HG02763 (cell line): Measurements from ENCODE around the gene RTTN.
"Not testable (repeated sequence)": the region's sequence is repeated elsewhere in the genome, so short reads cannot be mapped to it uniquely, and the experiment has no call there.

Experiments
- ATAC-seq: cut with Tn5 transposase; IDR thresholded peaks from one replicate; pipeline ENCODE4 v1.9.1; 2021; ENCODE audit warnings: mild to moderate bottlenecking, moderate library complexity; ENCODE audit not compliant: unreplicated experiment

Gene RTTN

GRCh38 chr18:70205421-70206397 lies at the start of gene RTTN:
RTTN (minus strand) TSS chr18:70205687; CDS start chr18:70205658, 29 bp downstream.
- peak; percentile 98 for ATAC-seq

- ATAC-seq: no peak
These were observed 45.3 kb upstream of the RTTN start for GRCh38 chr18:70250781-70251180.

- ATAC-seq: not testable (repeated sequence)
These were observed 44.4 kb upstream of the RTTN start for GRCh38 chr18:70249861-70250260.

- no peak for ATAC-seq
These were observed 43.6 kb upstream of the RTTN start for GRCh38 chr18:70249118-70249517.

- ATAC-seq: no peak
These were observed 40.6 kb upstream of the RTTN start for GRCh38 chr18:70246061-70246466.

- no peak for ATAC-seq
These were observed 37.8 kb upstream of the RTTN start for GRCh38 chr18:70243131-70243929.

- ATAC-seq: not testable (repeated sequence)
These were observed 31.4 kb upstream of the RTTN start for GRCh38 chr18:70236921-70237320.

GRCh38 chr18:70235478-70235877 lies 30.0 kb upstream of the RTTN start:
- ATAC-seq: no peak

GRCh38 chr18:70234667-70235459 lies 29.4 kb upstream of the RTTN start:
- ATAC-seq: no peak

- no peak for ATAC-seq
These were observed 28.5 kb upstream of the RTTN start for GRCh38 chr18:70233974-70234373.

- ATAC-seq: no peak
These were observed 26.8 kb upstream of the RTTN start for GRCh38 chr18:70232261-70232660.

GRCh38 chr18:70229639-70230038 lies 24.2 kb upstream of the RTTN start:
- ATAC-seq: no peak

GRCh38 chr18:70228536-70228935 lies 23.0 kb upstream of the RTTN start:
- no peak for ATAC-seq

GRCh38 chr18:70227438-70227837 lies 22.0 kb upstream of the RTTN start:
- ATAC-seq: no peak

GRCh38 chr18:70221915-70222278 lies 16.4 kb upstream of the RTTN start:
- no peak for ATAC-seq

GRCh38 chr18:70221156-70221914 lies 15.8 kb upstream of the RTTN start:
- no peak for ATAC-seq

GRCh38 chr18:70220628-70221027 lies 15.1 kb upstream of the RTTN start:
- ATAC-seq: no peak

GRCh38 chr18:70219688-70220087 lies 14.2 kb upstream of the RTTN start:
- ATAC-seq: no peak

GRCh38 chr18:70216788-70217187 lies 11.3 kb upstream of the RTTN start:
- no peak for ATAC-seq

- ATAC-seq: no peak
These were observed 1.7 kb upstream of the RTTN start for GRCh38 chr18:70207181-70207580.
